Keratinocyte (primary cell): ENCODE data around the gene PDE1C. TPM values are rescaled to one million over a fixed set of nuclear protein-coding genes. Genes with fewer than 3 reads are reported as not detected.

Source experiments
- DNase-seq: peaks from one replicate; pipeline ENCODE4 v3.0.0-alpha.2; 2011; ENCODE audit warnings: low read depth, missing footprints, low spot score
- FAIRE-seq: peaks from 2 replicates; lab custom pipeline; 2011; peaks lifted over from hg19 to GRCh38; lab: Jason Lieb, UNC
- H2AFZ ChIP-seq: 2 replicates; pipeline ENCODE4 v1.6.0; 2012; ENCODE audit warnings: low read length, control low read depth, inconsistent platforms; ENCODE audit not compliant: control insufficient read depth
- H3K27ac ChIP-seq: 2 replicates; pipeline ENCODE4 v1.5.1; 2011; ENCODE audit warnings: low read length; ENCODE audit not compliant: control insufficient read depth, insufficient read depth
- H3K27me3 ChIP-seq: 3 replicates; pipeline ENCODE4 v1.6.0; 2011; ENCODE audit warnings: low read length; ENCODE audit not compliant: control insufficient read depth, insufficient read depth; ENCODE audit errors: extremely low read depth
- H3K36me3 ChIP-seq, 2 experiments: 2 replicates in 1 of 2; 3 replicates in 1 of 2; pipeline ENCODE4 v1.5.1; 2011; ENCODE audit warnings: low read length in 2 of 2, mild to moderate bottlenecking in 1 of 2; ENCODE audit not compliant: control insufficient read depth in 2 of 2, insufficient read depth in 2 of 2; ENCODE audit errors: extremely low read depth in 1 of 2
- H3K4me1 ChIP-seq: 3 replicates; pipeline ENCODE4 v1.5.1; 2011; ENCODE audit warnings: low read length; ENCODE audit not compliant: control insufficient read depth, insufficient read depth; ENCODE audit errors: extremely low read depth
- H3K4me2 ChIP-seq: 3 replicates; pipeline ENCODE4 v1.6.0; 2011; ENCODE audit warnings: low read depth, low read length; ENCODE audit not compliant: control insufficient read depth, insufficient read depth; ENCODE audit errors: extremely low read depth
- H3K4me3 ChIP-seq, 3 experiments: fragments of 200-600 bp in 1 of 3; sonication (generic) in 1 of 3; 2 replicates in 2 of 3; 3 replicates in 1 of 3; pipeline ENCODE4 v1.5.1; 2011 to 2016; ENCODE audit warnings: low read length in 3 of 3, mild to moderate bottlenecking in 3 of 3, control low read depth in 2 of 3, inconsistent platforms in 1 of 3, low read depth in 1 of 3, mixed read lengths in 1 of 3, mixed run types in 1 of 3, moderate library complexity in 1 of 3; ENCODE audit not compliant: control insufficient read depth in 2 of 3, insufficient read depth in 2 of 3; ENCODE audit errors: extremely low read depth in 1 of 3
- H3K79me2 ChIP-seq: 2 replicates; pipeline ENCODE4 v1.6.0; 2012; ENCODE audit warnings: low read length; ENCODE audit not compliant: control insufficient read depth, insufficient read depth
- H3K9ac ChIP-seq: 3 replicates; pipeline ENCODE4 v1.6.0; 2011; ENCODE audit warnings: low read length; ENCODE audit not compliant: control insufficient read depth, insufficient read depth; ENCODE audit errors: extremely low read depth
- H3K9me1 ChIP-seq: 3 replicates; pipeline ENCODE4 v1.6.0; 2011; ENCODE audit warnings: low read length; ENCODE audit not compliant: control insufficient read depth, insufficient read depth; ENCODE audit errors: extremely low read depth
- H3K9me3 ChIP-seq: 2 replicates; pipeline ENCODE4 v1.5.1; 2012; ENCODE audit warnings: low read depth, low read length; ENCODE audit not compliant: control insufficient read depth
- H4K20me1 ChIP-seq: 3 replicates; pipeline ENCODE4 v1.6.0; 2011; ENCODE audit warnings: low read length; ENCODE audit not compliant: control insufficient read depth, insufficient read depth; ENCODE audit errors: extremely low read depth
- CTCF ChIP-seq, 3 experiments: IDR thresholded peaks in 1 of 3; conservative IDR thresholded peaks in 1 of 3; optimal IDR thresholded peaks in 1 of 3; 2 replicates in 2 of 3; 3 replicates in 1 of 3; pipeline versions ENCODE3 to v1.5.1; 2011; ENCODE audit warnings: low read length in 3 of 3, mild to moderate bottlenecking in 3 of 3, moderate library complexity in 2 of 3, control low read depth in 1 of 3, inconsistent platforms in 1 of 3; ENCODE audit not compliant: insufficient read depth in 2 of 3; ENCODE audit errors: extremely low read depth in 1 of 3
- EZH2 ChIP-seq: IDR thresholded peaks from one replicate; pipeline ENCODE4 v1.6.1; 2012; ENCODE audit warnings: inconsistent platforms, mild to moderate bottlenecking, low read length, moderate library complexity
- dilution Hi-C: fragments of 300-500 bp; cut with MboI; formaldehyde crosslinking; loops from one replicate; pipeline ENCODE4 v1.7.0; 2020; ENCODE audit warnings: low sequenced_read_pairs; ENCODE audit not compliant: extremely low pct_ligation_motif_present
- polyA plus RNA-seq, 5 experiments: library from polyadenylated mRNA; depleted of rRNA in 3 of 5; stranded (reverse) in 3 of 5; stranded (forward) in 1 of 5; unstranded in 1 of 5; fragments of >200 nt; gene quantifications; 1 replicate in 1 of 5; 2 replicates in 3 of 5; 3 replicates in 1 of 5; pipeline versions ENCODE4 v1.2.1 to v1.2.3, GENCODE V29; 2011 to 2012; ENCODE audit warnings: missing spikeins in 2 of 5, low read depth in 1 of 5, low replicate concordance in 1 of 5

The PDE1C gene
- polyA plus RNA-seq, 1 donor (not counting 4 experiments of a cell fraction or from before 2014, with no cell fraction given): 2.5 TPM

- H3K4me3 ChIP-seq: no peak overlapping the region
- FAIRE-seq (peak; percentile 74), DNase-seq (peak; percentile 28)
- H3K9me3 ChIP-seq: peaks cover 10% of the 10 kb centered on the region
- TF ChIP-seq CTCF (optimal IDR thresholded peaks at IDR 0.05 in 1 of 3, IDR thresholded peaks at IDR 0.05 in 1 of 3, conservative IDR thresholded peaks at IDR 0.05 in 1 of 3; ENCODE audit: extremely low read depth in 1 of 3, insufficient read depth in 2 of 3, low read length in 3 of 3) (no peak), EZH2 (no peak)
- H3K4me1 ChIP-seq: peaks cover 3% of the 10 kb centered on the region
- H3K27me3 ChIP-seq: no peaks in the 10 kb centered on the region
- H4K20me1 ChIP-seq: no peaks in the 10 kb centered on the region
- H3K79me2 ChIP-seq: no peaks in the 10 kb centered on the region
- no peaks in the 10 kb centered on the region for H3K36me3 ChIP-seq
- peak overlapping the region; percentile 5 for H3K27ac ChIP-seq
- no peaks in the 10 kb centered on the region for H3K9me1 ChIP-seq
- no peak overlapping the region for H2AFZ ChIP-seq
- H3K4me2 ChIP-seq: no peak overlapping the region
- no peak overlapping the region for H3K9ac ChIP-seq
- dilution Hi-C loops: no loop called here
Observed at GRCh38 chr7:32115831-32116230, 45.6 kb upstream of the PDE1C start.

DNA sequence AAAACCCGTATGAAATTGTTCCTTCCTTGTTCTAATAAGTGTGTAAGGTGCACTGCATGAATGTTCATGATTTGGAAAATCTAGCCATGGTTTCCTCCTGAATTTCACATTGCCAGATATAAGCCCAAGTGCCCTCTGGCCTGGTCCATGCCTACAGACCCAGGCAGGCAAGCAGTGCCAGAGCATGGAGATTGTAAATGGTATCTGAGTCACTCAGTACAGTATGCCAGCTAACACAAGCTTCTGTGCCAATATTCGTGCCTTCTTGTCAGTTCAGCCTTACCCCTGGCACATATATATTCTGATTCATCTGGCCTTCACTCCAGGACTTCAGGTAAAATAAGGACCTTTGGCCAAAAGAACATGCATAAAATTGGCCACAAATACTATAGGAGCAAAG lies 38.4 kb upstream of the PDE1C start:
- dilution Hi-C loops: no loop called here
- no peak overlapping the region for H3K27ac ChIP-seq
- no peak overlapping the region for H3K4me2 ChIP-seq

More for the DNA sequence above, 38.4 kb upstream of the PDE1C start:
- Histone ChIP-seq H2AFZ (peak overlapping the region; percentile 49), H3K4me3 (no peak overlapping the region), H3K36me3 (no peaks in the 10 kb centered on the region), H3K79me2 (no peaks in the 10 kb centered on the region), H3K27me3 (no peaks in the 10 kb centered on the region), H3K4me1 (peaks cover 5% of the 10 kb centered on the region), H4K20me1 (no peaks in the 10 kb centered on the region), H3K9ac (no peak overlapping the region), H3K9me1 (no peaks in the 10 kb centered on the region), H3K9me3 (peaks cover 15% of the 10 kb centered on the region)
- DNase-seq (peak; percentile 40), FAIRE-seq (peak; percentile 97)
- TF ChIP-seq CTCF (optimal IDR thresholded peaks at IDR 0.05 in 1 of 3, IDR thresholded peaks at IDR 0.05 in 1 of 3, conservative IDR thresholded peaks at IDR 0.05 in 1 of 3; ENCODE audit: extremely low read depth in 1 of 3, insufficient read depth in 2 of 3, low read length in 3 of 3) (no peak), EZH2 (no peak)
